PC-3 (cell line): ENCODE measurements around the gene TMEM184A. TPM values are rescaled to one million over a fixed set of nuclear protein-coding genes. Genes with fewer than 3 reads are reported as not detected.

Experiments
- ATAC-seq: fragments of 200-7000 bp; cut with Tn5 transposase; 2 replicates; pipeline ENCODE4 v1.9.1; 2020; ENCODE audit warnings: mild to moderate bottlenecking, moderate library complexity
- BruUV-seq: library from RNA; stranded (reverse); fragments of 400-500 nt; replicated peaks from 2 replicates; lab custom pipeline; 2021; lab: Mats Ljungman, UMichigan
- CTCF ChIA-PET: fragments of 300-600 bp; sonication (Branson Sonifier 250); formaldehyde crosslinking; loops from one replicate; lab custom pipeline; 2022; ENCODE audit warnings: antibody characterized with exemption; lab: Charles Lee
- POLR2A ChIA-PET: fragments of 300-600 bp; sonication (Branson Sonifier 250); formaldehyde crosslinking; loops from one replicate; lab custom pipeline; 2022; ENCODE audit warnings: antibody characterized with exemption; ENCODE audit not compliant: unreplicated experiment; lab: Charles Lee
- DNase-seq: peaks from one replicate; pipeline ENCODE4 v3.0.0-alpha.2; 2015
- H2AFZ ChIP-seq: fragments of 300-600 bp; sonication (generic); 2 replicates; pipeline ENCODE4 v1.6.0; 2016; ENCODE audit warnings: antibody characterized with exemption, low read length
- H3F3A ChIP-seq: fragments of 300-600 bp; sonication (generic); one replicate; pipeline ENCODE4 v1.6.0; 2017; ENCODE audit warnings: antibody characterized with exemption, low read length, control low read depth, mild to moderate bottlenecking; ENCODE audit not compliant: unreplicated experiment
- H3K27ac ChIP-seq: fragments of 300-600 bp; sonication (generic); 2 replicates; pipeline ENCODE4 v1.5.1; 2016; ENCODE audit warnings: mild to moderate bottlenecking, low read length
- H3K27me3 ChIP-seq: fragments of 300-600 bp; sonication (generic); 2 replicates; pipeline ENCODE4 v1.6.1; 2016; ENCODE audit warnings: low read length, mixed read lengths
- H3K36me3 ChIP-seq: fragments of 300-600 bp; sonication (generic); 2 replicates; pipeline ENCODE4 v1.6.1; 2016; ENCODE audit warnings: low read depth, mixed run types, low read length, mixed read lengths
- H3K4me1 ChIP-seq: fragments of 300-600 bp; sonication (generic); 2 replicates; pipeline ENCODE4 v1.5.1; 2016; ENCODE audit warnings: low read length; ENCODE audit not compliant: insufficient read depth
- H3K4me2 ChIP-seq: fragments of 300-600 bp; sonication (generic); 2 replicates; pipeline ENCODE4 v1.6.0; 2016; ENCODE audit warnings: low read length
- H3K4me3 ChIP-seq: fragments of 300-600 bp; sonication (generic); 2 replicates; pipeline ENCODE4 v1.5.1; 2016; ENCODE audit warnings: mild to moderate bottlenecking, low read length, mixed read lengths
- H3K79me2 ChIP-seq: fragments of 300-600 bp; sonication (generic); 2 replicates; pipeline ENCODE4 v1.6.1; 2017; ENCODE audit warnings: low read length, mixed read lengths
- H3K9ac ChIP-seq: fragments of 300-600 bp; sonication (generic); 2 replicates; pipeline ENCODE4 v1.6.0; 2016; ENCODE audit warnings: mild to moderate bottlenecking, low read length
- H3K9me2 ChIP-seq: fragments of 300-600 bp; sonication (generic); replicated peaks from 2 replicates; pipeline ENCODE4 v1.6.1; 2016; ENCODE audit warnings: mixed run types, low read length, mixed read lengths
- H3K9me3 ChIP-seq: fragments of 300-600 bp; sonication (generic); 2 replicates; pipeline ENCODE4 v1.6.1; 2016; ENCODE audit warnings: low read length, mixed read lengths
- H4K20me1 ChIP-seq: fragments of 300-600 bp; sonication (generic); 2 replicates; pipeline ENCODE4 v1.6.1; 2016; ENCODE audit warnings: low read length, mixed read lengths
- EZH2 ChIP-seq: fragments of 300-600 bp; sonication (generic); IDR thresholded peaks from one replicate; pipeline ENCODE4 v1.6.1; 2017; ENCODE audit warnings: antibody characterized with exemption, mild to moderate bottlenecking, low read length; ENCODE audit not compliant: unreplicated experiment
- EZH2phosphoT487 ChIP-seq: fragments of 300-600 bp; sonication (generic); IDR thresholded peaks from 2 replicates; pipeline ENCODE4 v1.6.1; 2018; ENCODE audit warnings: mild to moderate bottlenecking, antibody characterized with exemption, low read length, borderline replicate concordance
- intact Hi-C: fragments of 100-400 bp; cut with micrococcal nuclease; formaldehyde crosslinking; loops from 2 replicates; pipeline ENCODE4 v1.9.0; 2023
- total RNA-seq: library from RNA; depleted of rRNA; stranded (reverse); fragments of >200 nt; gene quantifications from 2 replicates; pipeline ENCODE4 v1.2.3, GENCODE V29; 2014
- TF ChIP-seq, protein P1 (sequence below): fragments of 300-600 bp; sonication (generic); conservative IDR thresholded peaks from 2 replicates; pipeline ENCODE4 v1.5.1; 2017; ENCODE audit warnings: antibody characterized with exemption, low read depth, mild to moderate bottlenecking, low read length

Gene TMEM184A
- total RNA-seq, 1 experiment from 2014 or later: 23.1 TPM

- ATAC-seq (no peak), DNase-seq (no peak)
- H3F3A ChIP-seq: no peaks in the 10 kb centered on the region
- no peaks in the 10 kb centered on the region for H4K20me1 ChIP-seq
- no TSS peak for BruUV-seq
- no peaks in the 10 kb centered on the region for H3K36me3 ChIP-seq
- no peaks in the 10 kb centered on the region for H3K27me3 ChIP-seq
- no peak overlapping the region for H2AFZ ChIP-seq
- H3K9ac ChIP-seq: no peak overlapping the region
- intact Hi-C loops: no loop called here
- H3K79me2 ChIP-seq: peaks cover 20% of the 10 kb centered on the region
- no peaks in the 10 kb centered on the region for H3K9me3 ChIP-seq
- H3K4me1 ChIP-seq: peaks cover 11% of the 10 kb centered on the region; the same call in 1 of the 2 replicates
- H3K4me2 ChIP-seq: no peak overlapping the region
- TF ChIP-seq EZH2 (no peak), EZH2phosphoT487 (no peak)
- TF ChIP-seq, protein P1, sequence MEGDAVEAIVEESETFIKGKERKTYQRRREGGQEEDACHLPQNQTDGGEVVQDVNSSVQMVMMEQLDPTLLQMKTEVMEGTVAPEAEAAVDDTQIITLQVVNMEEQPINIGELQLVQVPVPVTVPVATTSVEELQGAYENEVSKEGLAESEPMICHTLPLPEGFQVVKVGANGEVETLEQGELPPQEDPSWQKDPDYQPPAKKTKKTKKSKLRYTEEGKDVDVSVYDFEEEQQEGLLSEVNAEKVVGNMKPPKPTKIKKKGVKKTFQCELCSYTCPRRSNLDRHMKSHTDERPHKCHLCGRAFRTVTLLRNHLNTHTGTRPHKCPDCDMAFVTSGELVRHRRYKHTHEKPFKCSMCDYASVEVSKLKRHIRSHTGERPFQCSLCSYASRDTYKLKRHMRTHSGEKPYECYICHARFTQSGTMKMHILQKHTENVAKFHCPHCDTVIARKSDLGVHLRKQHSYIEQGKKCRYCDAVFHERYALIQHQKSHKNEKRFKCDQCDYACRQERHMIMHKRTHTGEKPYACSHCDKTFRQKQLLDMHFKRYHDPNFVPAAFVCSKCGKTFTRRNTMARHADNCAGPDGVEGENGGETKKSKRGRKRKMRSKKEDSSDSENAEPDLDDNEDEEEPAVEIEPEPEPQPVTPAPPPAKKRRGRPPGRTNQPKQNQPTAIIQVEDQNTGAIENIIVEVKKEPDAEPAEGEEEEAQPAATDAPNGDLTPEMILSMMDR: no peak
- no peak overlapping the region for H3K4me3 ChIP-seq
- ChIA-PET POLR2A (no interaction called here), CTCF (no interaction called here)
- no peaks in the 10 kb centered on the region for H3K9me2 ChIP-seq
- no peak overlapping the region for H3K27ac ChIP-seq
Observed at GRCh38 chr7:1550005-1550845, 5.8 kb downstream of the TMEM184A start.

GRCh38 chr7:1549357-1550004, 6.5 kb downstream of the TMEM184A start:
- ChIA-PET CTCF (no interaction called here), POLR2A (no interaction called here)
- DNase-seq (no peak), ATAC-seq (no peak)
- Histone ChIP-seq H3K79me2 (peaks cover 12% of the 10 kb centered on the region), H3K27ac (no peak overlapping the region), H3K4me2 (no peak overlapping the region), H3K36me3 (no peaks in the 10 kb centered on the region), H3K9me3 (no peaks in the 10 kb centered on the region), H3K9ac (no peak overlapping the region), H3K4me3 (no peak overlapping the region), H4K20me1 (no peaks in the 10 kb centered on the region), H3K9me2 (no peaks in the 10 kb centered on the region), H2AFZ (no peak overlapping the region), H3K4me1 (peaks cover 3% of the 10 kb centered on the region; the same call in 1 of the 2 replicates), H3K27me3 (no peaks in the 10 kb centered on the region), H3F3A (no peaks in the 10 kb centered on the region)
- TF ChIP-seq, protein P1: no peak
- TF ChIP-seq EZH2 (no peak), EZH2phosphoT487 (no peak)
- intact Hi-C loops: no loop called here
- BruUV-seq: no TSS peak

DNA sequence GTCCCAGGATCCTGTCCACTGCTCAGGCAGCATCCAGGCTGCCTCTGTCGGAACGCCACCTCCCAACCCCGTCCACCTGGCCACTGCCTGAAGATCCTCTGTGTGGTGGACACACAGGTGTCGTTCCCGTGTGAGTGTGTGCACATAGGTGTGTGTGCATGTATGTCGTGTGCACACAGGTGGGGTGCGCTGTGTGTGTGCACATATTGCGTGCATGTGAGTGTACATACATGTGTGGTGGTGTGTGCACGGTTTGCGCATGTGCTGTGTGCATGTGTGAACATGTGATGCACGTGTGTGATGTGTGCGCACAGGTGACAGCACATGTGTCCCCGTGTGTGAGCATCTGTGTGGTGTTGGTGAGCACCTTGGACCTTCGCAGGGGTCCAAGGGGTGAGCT, 7.1 kb downstream of the TMEM184A start:
- no peaks in the 10 kb centered on the region for H4K20me1 ChIP-seq
- no peak overlapping the region for H2AFZ ChIP-seq
- CTCF ChIA-PET: no interaction called here
- no peak overlapping the region for H3K4me3 ChIP-seq
- no peak overlapping the region for H3K27ac ChIP-seq
- DNase-seq (no peak), ATAC-seq (no peak)
- H3K9me3 ChIP-seq: no peaks in the 10 kb centered on the region
- no peak overlapping the region for H3K9ac ChIP-seq
- H3K36me3 ChIP-seq: no peaks in the 10 kb centered on the region
- TF ChIP-seq EZH2phosphoT487 (no peak), EZH2 (no peak)
- TF ChIP-seq, protein P1: no peak
- H3F3A ChIP-seq: no peaks in the 10 kb centered on the region
- intact Hi-C loops: no loop called here
- no peaks in the 10 kb centered on the region for H3K9me2 ChIP-seq
- H3K4me2 ChIP-seq: no peak overlapping the region
- H3K27me3 ChIP-seq: no peaks in the 10 kb centered on the region
- POLR2A ChIA-PET: no interaction called here
- H3K4me1 ChIP-seq: no peaks in the 10 kb centered on the region
- H3K79me2 ChIP-seq: peaks cover 7% of the 10 kb centered on the region
- no TSS peak for BruUV-seq
